GM11168 (cell line): ENCODE data around the gene ADCY6.

Source experiments
- in situ Hi-C: fragments of 300-500 bp; cut with MboI; formaldehyde crosslinking; loops from one replicate; pipeline ENCODE4 v1.12.0; 2022; ENCODE audit warnings: low sequenced_read_pairs; ENCODE audit not compliant: unreplicated experiment

Gene ADCY6

DNA sequence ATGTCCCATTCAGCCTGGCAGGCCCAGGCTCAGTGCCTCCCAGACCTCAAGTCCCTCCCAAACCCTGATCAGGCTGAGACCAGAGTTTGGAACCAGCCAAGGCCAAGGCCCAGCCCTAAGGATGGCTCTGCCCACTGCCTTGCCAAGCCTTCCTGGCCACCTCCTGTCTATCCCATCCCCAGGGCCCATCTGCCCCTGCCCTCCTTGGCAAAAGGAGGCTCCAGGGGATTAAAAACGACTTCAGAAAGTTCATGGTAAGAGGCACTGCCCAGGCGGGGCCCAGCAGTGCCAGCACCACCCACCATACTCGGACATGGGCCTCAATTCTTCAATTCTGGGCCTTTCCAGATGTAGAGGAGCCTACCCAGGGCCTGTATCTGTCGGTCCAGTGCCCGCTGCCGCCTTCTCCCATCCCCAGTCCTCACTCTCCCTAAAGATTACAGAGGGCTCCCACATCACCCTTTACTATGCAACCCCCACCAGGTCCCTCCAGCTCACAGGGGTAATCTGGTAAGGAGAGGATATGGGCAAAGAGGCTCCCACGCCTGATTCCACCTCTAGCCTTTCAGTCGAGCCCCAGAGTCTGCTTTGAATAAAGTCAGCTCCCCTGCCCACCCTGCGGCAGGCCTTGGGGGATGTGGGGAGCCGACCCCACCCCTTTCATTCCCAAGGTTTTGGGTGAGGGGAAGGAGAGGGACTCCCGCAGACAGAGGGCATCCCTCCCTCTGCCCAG, 932 bp downstream of the ADCY6 start:
- in situ Hi-C loops = no loop called here

- in situ Hi-C loops = no loop called here
Measured at GRCh38 chr12:48786591-48787544, 2.0 kb downstream of the ADCY6 start.

DNA sequence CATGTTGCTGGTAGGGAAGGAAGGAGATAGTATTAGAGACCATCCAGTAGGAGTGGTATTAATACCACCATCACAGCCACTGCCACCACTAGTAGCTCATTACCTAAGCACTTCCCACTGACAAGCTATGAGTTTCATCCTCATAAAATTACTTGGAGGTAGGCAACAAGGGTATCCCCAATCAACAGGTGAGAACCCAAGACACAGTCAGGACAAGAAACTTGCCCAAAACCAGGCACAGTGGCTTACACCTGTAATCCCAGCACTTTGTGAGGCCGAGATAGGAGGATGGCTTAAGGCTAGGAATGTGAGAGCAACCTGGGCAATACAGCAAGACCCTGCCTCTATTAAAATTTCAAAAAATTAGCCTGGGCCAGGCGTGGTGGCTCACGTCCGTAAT, 5.5 kb downstream of the ADCY6 start:
- in situ Hi-C loops = no loop called here

DNA sequence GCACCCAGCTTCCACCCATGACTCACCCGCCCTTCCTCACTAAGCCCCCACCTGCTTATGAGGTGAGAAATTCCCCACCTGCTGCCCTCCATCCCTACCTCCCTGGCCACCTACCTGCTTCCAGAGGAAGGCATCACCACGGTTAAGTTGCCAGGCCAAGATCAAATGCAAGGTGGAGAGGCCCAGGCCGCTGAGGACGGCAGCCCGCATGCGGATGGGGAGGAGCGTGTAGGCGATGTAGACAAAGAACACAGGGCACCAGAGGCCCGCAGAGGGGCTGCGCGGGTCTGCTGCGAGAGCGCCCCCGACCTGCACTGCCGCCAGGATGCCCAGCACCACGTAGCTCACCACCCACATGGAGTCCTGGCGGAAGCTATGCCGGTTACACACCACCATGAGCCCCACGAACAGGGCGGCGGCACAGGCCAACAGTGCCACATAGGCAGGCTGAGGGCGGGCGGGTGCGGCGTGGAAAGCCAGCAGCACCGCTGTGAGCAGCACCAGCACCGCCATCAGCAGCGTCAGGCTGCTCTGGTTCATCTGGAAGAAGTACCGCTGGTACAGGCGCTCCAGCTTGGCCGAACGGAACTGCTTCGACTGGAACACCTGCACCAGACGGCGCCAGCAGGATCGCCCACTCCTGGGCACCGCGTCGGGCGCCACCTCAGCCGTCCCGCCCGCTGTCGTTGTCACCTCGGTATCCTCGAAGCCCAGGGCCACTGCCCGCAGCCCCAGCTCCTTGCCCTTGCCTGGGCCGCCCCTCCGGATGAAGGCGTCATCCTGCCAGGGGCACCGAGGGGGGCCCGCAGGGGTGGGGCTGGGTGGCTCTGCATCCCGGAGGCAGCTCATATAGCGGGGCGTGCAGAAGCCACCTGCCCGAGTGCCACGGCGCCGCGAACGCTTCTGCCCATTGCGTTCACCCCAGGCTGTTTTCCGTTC, 6.2 kb downstream of the ADCY6 start:
- in situ Hi-C loops = no loop called here

DNA sequence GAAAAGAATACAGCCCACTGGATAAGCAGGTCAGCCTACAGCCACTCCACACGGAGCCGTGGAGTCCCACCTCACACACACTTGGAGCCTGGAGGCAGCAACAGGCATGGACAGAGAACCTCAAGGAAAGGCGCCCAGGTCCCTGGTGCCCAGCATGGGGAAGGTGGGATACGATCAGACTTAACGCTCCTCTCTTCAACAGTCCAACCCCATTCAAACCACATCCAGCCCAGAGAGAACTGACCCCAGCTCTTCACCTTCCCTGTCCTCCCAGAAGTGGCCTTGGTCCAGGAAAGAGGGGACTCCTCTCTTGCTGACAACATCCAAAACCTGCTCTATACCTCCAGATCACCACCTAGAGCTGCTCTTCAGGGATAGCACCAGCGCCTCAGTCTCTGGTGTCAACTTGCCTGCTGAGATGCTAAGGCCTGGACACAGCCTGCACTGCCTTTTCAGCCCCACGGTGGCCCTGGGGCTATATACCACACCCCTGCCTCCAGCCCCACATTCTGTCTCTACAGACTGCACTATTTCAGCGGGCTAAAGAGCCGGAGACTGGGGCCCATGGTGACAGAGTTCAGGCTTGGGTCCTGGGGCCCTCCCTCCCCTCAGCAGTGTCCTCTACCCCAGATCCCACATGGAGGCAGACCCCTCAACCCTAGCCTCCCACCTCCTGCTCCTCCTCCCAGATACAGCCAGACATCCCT, 7.0 kb downstream of the ADCY6 start:
- in situ Hi-C loops = no loop called here

DNA sequence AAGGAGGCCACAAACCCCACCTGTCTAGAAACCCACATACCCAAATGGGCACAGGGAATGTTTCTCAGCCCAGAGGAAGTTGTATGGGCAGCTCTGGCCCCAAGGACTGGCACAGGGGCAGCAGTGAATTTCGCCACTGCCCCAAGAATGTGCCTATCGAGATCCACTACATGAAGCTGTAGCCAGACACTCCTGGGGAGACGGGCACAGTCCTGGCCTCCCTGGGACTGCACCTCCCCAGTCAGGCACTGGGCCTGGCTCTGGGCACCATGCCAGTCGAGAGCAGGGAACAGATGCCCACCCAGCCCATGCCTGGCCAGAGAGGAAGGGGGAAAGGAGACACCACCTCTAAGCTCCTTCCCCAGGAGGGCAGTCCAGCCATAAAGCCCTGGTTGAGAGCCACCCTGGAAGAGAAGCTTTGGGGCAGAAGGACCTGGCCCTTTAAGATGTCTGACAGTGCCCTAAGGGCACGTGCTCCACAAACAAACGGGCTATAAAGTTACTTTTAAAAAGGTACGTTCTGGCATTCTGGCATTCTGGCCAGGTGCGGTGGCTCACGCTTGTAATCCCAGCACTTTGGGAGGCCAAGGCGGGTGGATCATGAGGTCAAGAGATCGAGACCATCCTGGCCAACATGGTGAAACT, 8.4 kb downstream of the ADCY6 start:
- in situ Hi-C loops = no loop called here

DNA sequence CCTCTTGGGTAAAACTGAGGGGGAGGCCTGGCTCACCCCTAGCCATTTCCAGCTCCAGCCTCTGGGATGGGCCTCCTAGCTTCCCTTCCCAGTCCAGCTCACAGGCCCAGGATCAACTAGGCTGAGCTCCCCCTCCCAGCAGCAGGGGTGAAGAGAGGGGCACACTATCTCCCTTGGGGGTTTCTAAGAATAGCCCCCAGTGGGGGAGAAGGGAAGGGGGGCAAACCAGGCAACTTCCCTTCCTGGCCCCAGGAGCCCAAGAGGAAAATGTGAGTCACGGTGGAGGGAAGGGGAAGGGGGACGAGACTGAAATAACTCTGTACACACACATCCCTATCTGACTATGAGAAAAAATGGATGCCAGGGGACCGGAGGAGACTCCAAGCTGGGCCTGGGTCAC, 9.0 kb downstream of the ADCY6 start:
- in situ Hi-C loops = no loop called here

GRCh38 chr12:48777501-48778400, 11.1 kb downstream of the ADCY6 start:
- in situ Hi-C loops = no loop called here

GRCh38 chr12:48776956-48777355, 11.9 kb downstream of the ADCY6 start:
- in situ Hi-C loops = no loop called here

DNA sequence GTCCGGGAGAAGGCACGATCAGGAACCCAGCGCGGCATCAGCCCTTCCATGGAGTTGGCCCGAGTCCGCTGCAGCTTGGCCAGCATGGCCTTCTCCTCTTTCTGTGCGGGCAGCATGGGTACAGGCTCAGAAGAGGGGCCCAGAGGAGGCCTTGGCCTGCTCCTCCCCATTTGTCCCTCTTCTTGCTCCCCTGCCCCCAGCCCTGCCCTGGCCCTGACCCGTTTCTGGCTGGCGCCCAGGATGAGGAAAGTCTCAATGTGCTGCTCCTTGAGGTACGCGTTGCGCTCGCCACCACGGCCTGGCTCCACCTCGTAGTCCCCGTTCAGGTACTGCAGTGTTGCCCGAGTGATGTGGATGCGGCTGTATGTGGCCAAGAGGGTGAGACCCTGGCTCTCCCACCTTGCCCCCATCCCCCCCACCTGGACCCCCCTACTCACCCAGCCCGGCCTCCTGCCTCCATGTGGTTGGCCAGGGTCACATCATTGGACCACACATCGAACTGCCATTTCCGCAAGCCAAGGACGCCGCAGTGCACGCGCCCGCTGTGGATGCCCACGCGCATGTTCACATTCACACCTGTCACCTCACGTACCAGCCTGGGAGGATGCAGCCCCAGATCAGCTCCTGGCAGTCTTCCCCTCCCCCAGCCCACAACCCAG, 12.8 kb downstream of the ADCY6 start:
- in situ Hi-C loops = no loop called here

DNA sequence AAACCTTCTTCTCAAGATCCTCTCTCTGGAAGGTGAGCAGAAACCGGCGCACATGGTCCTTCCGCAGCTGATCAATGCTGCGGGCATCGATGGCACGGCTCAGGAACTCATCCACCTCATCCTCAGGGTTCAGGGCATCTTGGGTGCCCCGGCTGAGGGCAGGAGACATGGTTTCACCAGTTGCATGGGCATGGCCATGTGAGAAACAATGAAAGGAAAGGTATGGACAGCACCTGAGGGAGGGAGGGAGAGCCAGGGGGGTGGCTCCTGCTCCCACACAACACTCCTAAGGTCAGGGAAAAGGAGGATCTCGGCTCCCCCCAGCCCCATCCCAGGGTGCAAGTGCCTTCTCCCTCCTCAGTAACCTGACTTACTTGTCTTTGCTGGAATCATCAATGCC, 13.6 kb downstream of the ADCY6 start:
- in situ Hi-C loops = no loop called here

DNA sequence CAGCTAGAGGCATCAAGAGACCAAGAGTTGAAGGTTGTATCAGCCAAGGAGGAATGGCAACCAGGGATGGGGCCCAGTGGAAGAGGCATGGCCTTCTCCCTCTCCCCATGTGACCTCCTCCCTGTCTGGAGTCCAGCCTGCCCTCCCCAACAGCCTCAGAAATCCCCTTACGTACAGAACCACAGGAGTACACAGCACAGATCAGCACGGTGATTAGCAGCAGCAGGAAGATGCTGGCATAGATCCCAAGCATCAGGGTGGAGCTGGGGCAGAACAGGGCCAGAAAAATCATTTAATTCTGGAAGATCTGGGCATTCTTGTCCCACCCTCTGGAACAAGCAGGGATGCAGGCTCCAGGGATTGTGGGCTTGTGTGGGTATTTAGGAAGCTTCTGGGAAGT, 14.4 kb downstream of the ADCY6 start:
- in situ Hi-C loops = no loop called here

- in situ Hi-C loops = no loop called here
Measured at GRCh38 chr12:48773686-48774085, 15.2 kb downstream of the ADCY6 start.

- in situ Hi-C loops = no loop called here
Measured at GRCh38 chr12:48771588-48772112, 17.2 kb downstream of the ADCY6 start.

GRCh38 chr12:48770756-48771155, 18.1 kb downstream of the ADCY6 start:
- in situ Hi-C loops = no loop called here

DNA sequence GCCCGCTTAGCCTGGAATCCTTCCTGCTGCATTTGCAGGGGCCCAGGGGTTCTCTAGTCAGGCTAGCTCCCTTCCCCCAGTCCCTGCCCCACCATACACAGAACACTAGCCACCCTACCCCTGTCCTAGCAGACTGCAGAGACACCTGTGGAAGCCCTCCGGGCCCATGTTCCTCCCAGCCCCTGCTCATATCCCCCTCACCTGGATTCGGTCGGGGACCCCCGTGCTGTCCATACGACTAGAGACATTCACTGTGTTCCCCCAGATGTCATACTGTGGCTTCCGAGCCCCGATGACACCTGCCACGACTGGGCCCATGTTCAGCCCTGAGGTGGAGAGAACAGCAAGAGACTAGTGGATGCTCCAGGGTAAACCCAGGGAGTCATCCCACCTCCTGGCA, 20.2 kb downstream of the ADCY6 start:
- in situ Hi-C loops = no loop called here

- in situ Hi-C loops = no loop called here
Measured at GRCh38 chr12:48768147-48768546, 20.7 kb downstream of the ADCY6 start.

DNA sequence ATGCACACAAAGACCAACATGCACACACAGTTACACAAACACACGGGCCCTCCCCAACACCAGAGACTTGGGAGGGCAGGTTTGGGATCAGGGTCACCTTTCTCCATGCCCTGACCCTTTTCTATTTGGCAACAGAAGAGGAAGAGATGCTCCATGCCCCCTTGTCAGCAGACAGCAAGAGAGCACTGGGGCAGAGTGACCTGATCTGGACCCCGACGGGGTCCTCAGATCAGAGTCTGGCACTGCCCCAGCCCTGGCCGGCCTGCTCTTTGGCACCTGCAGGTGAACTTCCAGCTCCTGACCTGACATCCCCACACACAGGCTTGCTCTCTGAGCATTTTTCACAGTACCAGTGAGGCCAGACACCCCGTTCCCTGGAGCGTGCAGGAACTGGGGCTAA, 21.4 kb downstream of the ADCY6 start:
- in situ Hi-C loops = no loop called here
